ENCODE data around the gene UTP4.

UTP4 gene

GRCh38 chr16:69186642-69187445 lies 54.4 kb downstream of the UTP4 start, which contains the start of gene SNTB2:
Gene SNTB2 (plus strand): TSS chr16:69187164. CDS start chr16:69187167, 3 bp downstream.
- peak; percentile 93 for DNase-seq (ENCODE audit: low read depth)
- H3K4me3 ChIP-seq (ENCODE audit: low read depth, low read length), result peak within 1 kb of the TSS; percentile 64
- TF ChIP-seq, protein P1, sequence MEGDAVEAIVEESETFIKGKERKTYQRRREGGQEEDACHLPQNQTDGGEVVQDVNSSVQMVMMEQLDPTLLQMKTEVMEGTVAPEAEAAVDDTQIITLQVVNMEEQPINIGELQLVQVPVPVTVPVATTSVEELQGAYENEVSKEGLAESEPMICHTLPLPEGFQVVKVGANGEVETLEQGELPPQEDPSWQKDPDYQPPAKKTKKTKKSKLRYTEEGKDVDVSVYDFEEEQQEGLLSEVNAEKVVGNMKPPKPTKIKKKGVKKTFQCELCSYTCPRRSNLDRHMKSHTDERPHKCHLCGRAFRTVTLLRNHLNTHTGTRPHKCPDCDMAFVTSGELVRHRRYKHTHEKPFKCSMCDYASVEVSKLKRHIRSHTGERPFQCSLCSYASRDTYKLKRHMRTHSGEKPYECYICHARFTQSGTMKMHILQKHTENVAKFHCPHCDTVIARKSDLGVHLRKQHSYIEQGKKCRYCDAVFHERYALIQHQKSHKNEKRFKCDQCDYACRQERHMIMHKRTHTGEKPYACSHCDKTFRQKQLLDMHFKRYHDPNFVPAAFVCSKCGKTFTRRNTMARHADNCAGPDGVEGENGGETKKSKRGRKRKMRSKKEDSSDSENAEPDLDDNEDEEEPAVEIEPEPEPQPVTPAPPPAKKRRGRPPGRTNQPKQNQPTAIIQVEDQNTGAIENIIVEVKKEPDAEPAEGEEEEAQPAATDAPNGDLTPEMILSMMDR (IDR thresholded peaks at IDR 0.05; ENCODE audit: low read depth, low read length), result no peak
- TF ChIP-seq POLR2A (IDR thresholded peaks at IDR 0.05; ENCODE audit: extremely low read depth, insufficient read length) (no peak), MYC (IDR thresholded peaks at IDR 0.05; ENCODE audit: low read depth, low read length) (peak; percentile 23; the same call in 1 of the 2 replicates), MAX (IDR thresholded peaks at IDR 0.05; ENCODE audit: low read depth, low read length) (peak; percentile 19; the same call in 1 of the 2 replicates)

GRCh38 chr16:69187446-69188235 lies 55.2 kb downstream of the UTP4 start:
- TF ChIP-seq POLR2A (IDR thresholded peaks at IDR 0.05; ENCODE audit: extremely low read depth, insufficient read length) (no peak), MAX (IDR thresholded peaks at IDR 0.05; ENCODE audit: low read depth, low read length) (no peak), MYC (IDR thresholded peaks at IDR 0.05; ENCODE audit: low read depth, low read length) (no peak)
- TF ChIP-seq, protein P1 (IDR thresholded peaks at IDR 0.05; ENCODE audit: low read depth, low read length), result no peak
- H3K4me3 ChIP-seq (ENCODE audit: low read depth, low read length), result peak overlapping the region; percentile 52
- peak; percentile 59 for DNase-seq (ENCODE audit: low read depth)

DNA sequence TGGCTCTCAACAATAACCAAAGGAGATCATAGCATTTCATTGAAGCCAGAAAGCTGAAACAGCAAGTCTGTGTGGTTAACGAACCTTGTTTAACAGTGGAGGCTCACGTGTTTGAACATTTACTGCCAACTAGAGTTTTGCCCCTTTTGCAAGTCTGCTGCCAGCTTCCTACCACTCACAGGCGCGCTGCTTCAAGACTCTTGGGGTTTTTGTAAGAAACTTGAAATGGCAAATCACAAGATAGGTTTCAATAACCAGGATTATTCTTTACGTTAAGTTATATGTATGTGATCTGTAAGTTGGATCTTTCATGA lies 55.7 kb downstream of the UTP4 start:
- TF ChIP-seq, protein P1 (IDR thresholded peaks at IDR 0.05; ENCODE audit: low read depth, low read length), result no peak
- TF ChIP-seq POLR2A (IDR thresholded peaks at IDR 0.05; ENCODE audit: extremely low read depth, insufficient read length) (no peak), MYC (IDR thresholded peaks at IDR 0.05; ENCODE audit: low read depth, low read length) (no peak), MAX (IDR thresholded peaks at IDR 0.05; ENCODE audit: low read depth, low read length) (no peak)
- H3K4me3 ChIP-seq (ENCODE audit: low read depth, low read length), result peak overlapping the region; percentile 52
- DNase-seq (ENCODE audit: low read depth), result peak; percentile 38

DNA sequence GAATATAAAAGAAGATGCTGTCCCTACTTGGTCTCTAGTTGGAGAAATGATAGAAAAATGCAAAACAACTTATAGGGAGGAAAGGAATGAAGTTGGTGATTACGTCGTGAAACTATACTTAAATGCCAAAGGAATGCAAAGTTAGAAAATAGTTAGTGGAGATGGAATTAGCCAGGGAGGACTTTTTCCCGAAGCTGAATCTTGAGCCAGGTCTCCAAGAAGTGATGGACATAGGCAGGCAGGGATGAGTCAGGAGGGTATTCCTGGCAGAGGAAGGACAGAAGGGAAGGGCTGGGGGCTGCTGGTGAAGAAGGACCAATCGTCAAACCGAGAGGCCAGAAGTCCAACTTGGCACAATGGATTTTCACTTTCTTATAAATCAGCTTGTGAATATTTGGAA lies 56.3 kb downstream of the UTP4 start:
- no peak overlapping the region for H3K4me3 ChIP-seq (ENCODE audit: low read depth, low read length)
- TF ChIP-seq MYC (IDR thresholded peaks at IDR 0.05; ENCODE audit: low read depth, low read length) (no peak), POLR2A (IDR thresholded peaks at IDR 0.05; ENCODE audit: extremely low read depth, insufficient read length) (no peak), MAX (IDR thresholded peaks at IDR 0.05; ENCODE audit: low read depth, low read length) (no peak)
- TF ChIP-seq, protein P1 (IDR thresholded peaks at IDR 0.05; ENCODE audit: low read depth, low read length), result no peak
- DNase-seq (ENCODE audit: low read depth), result no peak

DNA sequence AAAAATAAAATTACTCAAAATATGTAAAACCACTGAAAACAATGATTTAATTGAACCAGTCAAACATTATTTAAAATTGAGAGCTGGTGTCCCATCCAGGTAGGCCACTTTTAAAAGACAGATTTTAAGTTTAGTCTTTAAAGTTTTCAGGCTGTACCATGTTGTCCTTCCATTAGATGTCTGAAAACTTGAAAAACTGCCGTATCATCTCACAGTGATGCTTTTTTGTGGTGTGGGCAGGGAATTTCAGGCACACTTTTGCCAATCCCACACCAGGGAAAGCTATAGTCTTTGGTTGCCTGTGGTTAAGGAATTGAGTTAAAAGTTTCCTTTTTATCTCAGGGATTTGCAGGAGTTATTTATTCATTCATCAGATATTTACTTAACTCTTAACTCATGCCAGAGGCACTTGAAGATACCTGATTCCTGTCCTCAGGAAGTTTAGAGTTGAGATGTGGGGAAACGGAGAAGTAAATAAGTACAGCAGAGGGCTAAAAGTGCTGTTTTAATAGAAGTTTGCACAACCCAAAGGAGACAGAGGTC lies 57.7 kb downstream of the UTP4 start:
- no peak for DNase-seq (ENCODE audit: low read depth)
- no peak overlapping the region for H3K4me3 ChIP-seq (ENCODE audit: low read depth, low read length)
- TF ChIP-seq MAX (IDR thresholded peaks at IDR 0.05; ENCODE audit: low read depth, low read length) (no peak), MYC (IDR thresholded peaks at IDR 0.05; ENCODE audit: low read depth, low read length) (no peak), POLR2A (IDR thresholded peaks at IDR 0.05; ENCODE audit: extremely low read depth, insufficient read length) (no peak)
- TF ChIP-seq, protein P1 (IDR thresholded peaks at IDR 0.05; ENCODE audit: low read depth, low read length), result no peak
